HUES64 (cell line): ENCODE measurements around the gene ZNF501. TPM values are rescaled to one million over a fixed set of nuclear protein-coding genes. Genes with fewer than 3 reads are reported as not detected.
A peak's percentile ranks its signal among the peaks of the same experiment; 100 is the strongest.

Experiments used
- H3K27ac ChIP-seq: 2 replicates; pipeline ENCODE4 v1.7.0; 2013; ENCODE audit warnings: low read depth, low read length, inconsistent platforms
- H3K27me3 ChIP-seq: 2 replicates; pipeline ENCODE4 v1.6.1; 2013; ENCODE audit warnings: mild to moderate bottlenecking, low read length; ENCODE audit not compliant: insufficient read depth
- H3K36me3 ChIP-seq: 2 replicates; pipeline ENCODE4 v1.6.1; 2013; ENCODE audit warnings: mild to moderate bottlenecking, low read length; ENCODE audit not compliant: insufficient read depth
- H3K4me1 ChIP-seq: 2 replicates; pipeline ENCODE4 v1.6.1; 2013; ENCODE audit warnings: mild to moderate bottlenecking, low read length, moderate library complexity; ENCODE audit not compliant: insufficient read depth
- H3K4me3 ChIP-seq: 2 replicates; pipeline ENCODE4 v1.5.1; 2013; ENCODE audit warnings: mild to moderate bottlenecking, low read length, moderate library complexity
- H3K9ac ChIP-seq: 2 replicates; pipeline ENCODE4 v1.6.1; 2013; ENCODE audit warnings: mild to moderate bottlenecking, low read depth, low read length
- H3K9me3 ChIP-seq: 2 replicates; pipeline ENCODE4 v1.6.1; 2013; ENCODE audit warnings: low read depth, low read length; ENCODE audit not compliant: insufficient read depth
- WGBS: fragments of 150-250, 120-280 bp; methylation state at CpG from one replicate; pipeline ENCODE4 v1.1.7; 2013; ENCODE audit warnings: missing lambda C conversion rate; 5-methylcytosine and 5-hydroxymethylcytosine counted together
- polyA plus RNA-seq, 2 experiments: library from polyadenylated mRNA; stranded (reverse); fragments of 50-300 nt; gene quantifications; one replicate each; pipeline ENCODE4 v1.2.3, GENCODE V29; 2013

The ZNF501 gene
- polyA plus RNA-seq (2013, experiment 1 of 2): 3.3 TPM
- polyA plus RNA-seq (2013, experiment 2 of 2): 5.2 TPM

GRCh38 chr3:44729384-44729910 lies at the start of gene ZNF501:
TSS of gene ZNF501 (plus strand) at chr3:44729635. CDS start at chr3:44734422, 4,787 bp downstream.
- Histone ChIP-seq H3K4me1 (no peaks in the 10 kb centered on the region), H3K36me3 (peaks cover 36% of the 10 kb centered on the region), H3K9me3 (peaks cover 79% of the 10 kb centered on the region), H3K4me3 (peak within 1 kb of the TSS; percentile 84), H3K9ac (peak within 1 kb of the TSS; percentile 82), H3K27me3 (no peaks in the 10 kb centered on the region), H3K27ac (peak within 1 kb of the TSS; percentile 57)
- WGBS: 4% methylated on average over 46 of the region's 46 CpGs

- Histone ChIP-seq H3K27me3 (no peaks in the 10 kb centered on the region), H3K4me3 (no peak overlapping the region), H3K9ac (no peak overlapping the region), H3K36me3 (peaks cover 14% of the 10 kb centered on the region; the same call in 1 of the 2 replicates), H3K4me1 (no peaks in the 10 kb centered on the region), H3K9me3 (peaks cover 18% of the 10 kb centered on the region), H3K27ac (no peak overlapping the region)
- WGBS: 97% methylated on average over 4 of the region's 4 CpGs
Measured at GRCh38 chr3:44680921-44681455, 48.4 kb upstream of the ZNF501 start.

- Histone ChIP-seq H3K36me3 (peaks cover 14% of the 10 kb centered on the region; the same call in 1 of the 2 replicates), H3K4me1 (no peaks in the 10 kb centered on the region), H3K27me3 (no peaks in the 10 kb centered on the region), H3K27ac (no peak overlapping the region), H3K9ac (no peak overlapping the region), H3K4me3 (no peak overlapping the region), H3K9me3 (peaks cover 26% of the 10 kb centered on the region)
- WGBS: 93% methylated on average over 1 of the region's 2 CpGs
Measured at GRCh38 chr3:44682182-44682896, 47.1 kb upstream of the ZNF501 start.

GRCh38 chr3:44685128-44685800 lies 44.2 kb upstream of the ZNF501 start:
- Histone ChIP-seq H3K27ac (no peak overlapping the region), H3K4me1 (no peaks in the 10 kb centered on the region), H3K36me3 (peaks cover 14% of the 10 kb centered on the region; the same call in 1 of the 2 replicates), H3K4me3 (peak overlapping the region; percentile 97), H3K9ac (peak overlapping the region; percentile 84), H3K9me3 (peaks cover 29% of the 10 kb centered on the region), H3K27me3 (no peaks in the 10 kb centered on the region)
- 7% methylated on average over 46 of the region's 48 CpGs for WGBS

- Histone ChIP-seq H3K4me1 (no peaks in the 10 kb centered on the region), H3K9me3 (peaks cover 21% of the 10 kb centered on the region; the same call in 1 of the 2 replicates), H3K27ac (no peak overlapping the region), H3K27me3 (no peaks in the 10 kb centered on the region), H3K36me3 (peaks cover 14% of the 10 kb centered on the region; the same call in 1 of the 2 replicates), H3K9ac (no peak overlapping the region), H3K4me3 (no peak overlapping the region)
- 58% methylated on average over 1 of the region's 1 CpG for WGBS
Measured at GRCh38 chr3:44687898-44688297, 41.5 kb upstream of the ZNF501 start.

GRCh38 chr3:44712455-44713075 lies 16.9 kb upstream of the ZNF501 start, which contains the start of gene ZNF502:
TSS of gene ZNF502 (plus strand) at chr3:44712660. CDS start at chr3:44720262, 7,602 bp downstream.
- H3K4me1 ChIP-seq: no peaks in the 10 kb centered on the region
- no peaks in the 10 kb centered on the region for H3K27me3 ChIP-seq
- H3K36me3 ChIP-seq: peaks cover 25% of the 10 kb centered on the region
- H3K9ac ChIP-seq: peak within 1 kb of the TSS; percentile 71
- H3K4me3 ChIP-seq: peak within 1 kb of the TSS; percentile 83
- 4% methylated on average over 36 of the region's 36 CpGs for WGBS
- peaks cover 57% of the 10 kb centered on the region for H3K9me3 ChIP-seq
- H3K27ac ChIP-seq: peak within 1 kb of the TSS; percentile 42; the same call in 1 of the 2 replicates

GRCh38 chr3:44721231-44722102 lies 8.0 kb upstream of the ZNF501 start:
- peaks cover 66% of the 10 kb centered on the region for H3K36me3 ChIP-seq
- no peak overlapping the region for H3K27ac ChIP-seq
- peaks cover 98% of the 10 kb centered on the region for H3K9me3 ChIP-seq
- H3K4me3 ChIP-seq: peak overlapping the region; percentile 21; the same call in 1 of the 2 replicates
- no peaks in the 10 kb centered on the region for H3K27me3 ChIP-seq
- H3K9ac ChIP-seq: no peak overlapping the region
- WGBS: 97% methylated on average over 6 of the region's 10 CpGs
- H3K4me1 ChIP-seq: no peaks in the 10 kb centered on the region

- 100% methylated on average over 1 of the region's 1 CpG for WGBS
- Histone ChIP-seq H3K27me3 (no peaks in the 10 kb centered on the region), H3K4me3 (peak overlapping the region; percentile 12; the same call in 1 of the 2 replicates), H3K4me1 (no peaks in the 10 kb centered on the region), H3K36me3 (peaks cover 61% of the 10 kb centered on the region), H3K27ac (no peak overlapping the region), H3K9me3 (peaks cover 93% of the 10 kb centered on the region), H3K9ac (no peak overlapping the region)
Measured at GRCh38 chr3:44722103-44722401, 7.4 kb upstream of the ZNF501 start.

- WGBS: 95% methylated on average over 3 of the region's 3 CpGs
- H3K9me3 ChIP-seq: peaks cover 88% of the 10 kb centered on the region
- no peaks in the 10 kb centered on the region for H3K4me1 ChIP-seq
Measured at GRCh38 chr3:44734646-44735168, 5.3 kb downstream of the ZNF501 start.

GRCh38 chr3:44761101-44761423 lies 31.6 kb downstream of the ZNF501 start:
- Histone ChIP-seq H3K27ac (peak overlapping the region; percentile 97), H3K4me3 (peak overlapping the region; percentile 96), H3K9ac (peak overlapping the region; percentile 98), H3K9me3 (peaks cover 16% of the 10 kb centered on the region; the same call in 1 of the 2 replicates), H3K27me3 (no peaks in the 10 kb centered on the region), H3K4me1 (peaks cover 5% of the 10 kb centered on the region), H3K36me3 (peaks cover 54% of the 10 kb centered on the region)
- 2% methylated on average over 15 of the region's 15 CpGs for WGBS

More at GRCh38 chr3:44734646-44735168, 5.3 kb downstream of the ZNF501 start:
- H3K9ac ChIP-seq: no peak overlapping the region
- no peaks in the 10 kb centered on the region for H3K27me3 ChIP-seq
- H3K27ac ChIP-seq: no peak overlapping the region
- H3K36me3 ChIP-seq: peaks cover 58% of the 10 kb centered on the region
- H3K4me3 ChIP-seq: no peak overlapping the region
